GM23338 (cell line): Measurements from ENCODE around the gene DMD.

Source experiments
- CTCF ChIP-seq, 2 experiments: fragments of 200-600 bp in 1 of 2; sonication (generic) in 1 of 2; conservative IDR thresholded peaks; 2 replicates each; pipeline versions ENCODE4 v1.5.1 to v1.6.1; 2016 to 2017; ENCODE audit warnings: antibody characterized with exemption in 2 of 2, low read depth in 2 of 2, mild to moderate bottlenecking in 2 of 2, moderate library complexity in 1 of 2
- ETS1 ChIP-seq: IDR thresholded peaks from 2 replicates; pipeline ENCODE4 v1.6.1; 2016; ENCODE audit warnings: antibody characterized with exemption
- EZH2 ChIP-seq: fragments of 200-600 bp; sonication (generic); IDR thresholded peaks from one replicate; pipeline ENCODE4 v1.8.0; 2017; ENCODE audit warnings: antibody characterized with exemption, mild to moderate bottlenecking, low read depth; ENCODE audit not compliant: unreplicated experiment
- ZNF331 ChIP-seq: fragments of 250-450 bp; sonication (Bioruptor Pico); IDR thresholded peaks from 2 replicates; pipeline ENCODE4 v1.5.0; 2020; ENCODE audit warnings: low read depth, mild to moderate bottlenecking, moderate library complexity

DNA sequence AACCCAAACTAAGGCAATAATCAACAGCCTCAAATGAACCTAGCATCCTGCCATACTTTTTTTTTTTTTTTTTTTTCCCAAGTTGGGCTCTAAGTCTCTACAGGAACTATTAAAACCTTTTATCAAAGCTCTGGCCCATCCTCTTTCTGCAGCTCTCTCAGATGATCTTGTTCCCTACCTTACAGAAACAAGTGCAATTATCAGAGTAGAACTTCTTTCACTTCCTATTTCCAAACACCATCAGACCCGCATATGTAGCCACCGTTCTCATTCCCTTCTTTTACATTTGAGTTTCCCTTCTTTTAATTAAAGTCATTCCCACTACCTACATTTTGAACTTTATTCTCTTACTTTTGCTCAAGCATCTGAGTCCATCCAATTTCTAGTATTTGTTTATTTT is 690.6 kb downstream of the DMD start:
- TF ChIP-seq CTCF (conservative IDR thresholded peaks at IDR 0.05; ENCODE audit: low read depth in 2 of 2) (no peak), ZNF331 (CRISPR knock-in tag) (no peak), EZH2 (no peak), ETS1 (no peak)
